ENCODE data around the gene TYW1B.
A peak's percentile ranks its signal among the peaks of the same experiment; 100 is the strongest.
"Not testable (repeated sequence)": the region's sequence is repeated elsewhere in the genome, so short reads cannot be mapped to it uniquely, and the experiment has no call there.

TYW1B gene

DNA sequence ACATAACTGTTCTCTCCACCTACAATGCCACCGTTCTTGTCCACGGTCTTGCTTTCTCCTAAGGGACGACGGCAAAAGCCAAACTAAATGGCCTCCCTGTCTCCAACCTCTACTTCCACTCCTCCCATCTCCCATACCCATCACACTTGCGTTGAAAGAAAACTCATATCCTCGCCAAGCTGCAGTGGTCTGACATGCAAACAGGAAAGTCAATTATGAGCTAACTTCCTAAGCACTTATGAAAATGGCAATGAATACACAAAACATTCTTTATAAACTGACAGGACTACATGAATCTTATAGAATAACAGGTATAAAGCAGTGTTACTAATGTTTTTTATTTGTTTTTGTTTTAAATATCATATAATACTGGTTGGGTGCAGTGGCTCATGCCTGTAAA lies 46.4 kb downstream of the TYW1B start:
- DNase-seq (ENCODE audit: low read depth in 2 of 2) = peak in 1 of 2 donors; percentile 21

DNA sequence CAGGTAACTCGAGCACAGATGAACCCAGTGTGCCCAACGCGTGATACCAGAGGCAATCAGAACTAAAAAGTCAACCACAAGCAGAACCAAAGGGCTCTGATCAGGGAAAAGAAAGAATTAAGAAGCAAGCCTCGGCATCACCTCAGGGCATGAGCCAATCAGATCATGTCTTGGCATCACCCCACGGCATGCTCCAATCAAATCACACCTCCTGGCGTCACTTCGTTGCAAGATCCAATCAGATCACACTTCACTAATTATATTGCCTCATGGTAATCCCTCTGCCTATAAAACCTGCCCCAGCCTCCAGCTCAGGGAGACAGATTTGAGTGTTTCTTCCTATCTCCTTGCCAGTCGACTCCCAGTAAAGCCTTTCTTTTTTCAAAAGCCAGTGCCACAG lies 46.8 kb downstream of the TYW1B start:
- TF ChIP-seq, protein P1, sequence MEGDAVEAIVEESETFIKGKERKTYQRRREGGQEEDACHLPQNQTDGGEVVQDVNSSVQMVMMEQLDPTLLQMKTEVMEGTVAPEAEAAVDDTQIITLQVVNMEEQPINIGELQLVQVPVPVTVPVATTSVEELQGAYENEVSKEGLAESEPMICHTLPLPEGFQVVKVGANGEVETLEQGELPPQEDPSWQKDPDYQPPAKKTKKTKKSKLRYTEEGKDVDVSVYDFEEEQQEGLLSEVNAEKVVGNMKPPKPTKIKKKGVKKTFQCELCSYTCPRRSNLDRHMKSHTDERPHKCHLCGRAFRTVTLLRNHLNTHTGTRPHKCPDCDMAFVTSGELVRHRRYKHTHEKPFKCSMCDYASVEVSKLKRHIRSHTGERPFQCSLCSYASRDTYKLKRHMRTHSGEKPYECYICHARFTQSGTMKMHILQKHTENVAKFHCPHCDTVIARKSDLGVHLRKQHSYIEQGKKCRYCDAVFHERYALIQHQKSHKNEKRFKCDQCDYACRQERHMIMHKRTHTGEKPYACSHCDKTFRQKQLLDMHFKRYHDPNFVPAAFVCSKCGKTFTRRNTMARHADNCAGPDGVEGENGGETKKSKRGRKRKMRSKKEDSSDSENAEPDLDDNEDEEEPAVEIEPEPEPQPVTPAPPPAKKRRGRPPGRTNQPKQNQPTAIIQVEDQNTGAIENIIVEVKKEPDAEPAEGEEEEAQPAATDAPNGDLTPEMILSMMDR (IDR thresholded peaks at IDR 0.05; ENCODE audit: low read depth, low read length) = no peak
- no peak overlapping the region for H3K4me3 ChIP-seq (replicated peaks in 1 of 2; ENCODE audit: low read depth in 2 of 2, low read length in 2 of 2)
- no peak for DNase-seq (ENCODE audit: low read depth in 2 of 2)

More for the DNA sequence above, 46.4 kb downstream of the TYW1B start:
- TF ChIP-seq, protein P1 (IDR thresholded peaks at IDR 0.05; ENCODE audit: low read depth, low read length) = no peak
- H3K4me3 ChIP-seq (replicated peaks in 1 of 2; ENCODE audit: low read depth in 2 of 2, low read length in 2 of 2) = no peak overlapping the region

DNA sequence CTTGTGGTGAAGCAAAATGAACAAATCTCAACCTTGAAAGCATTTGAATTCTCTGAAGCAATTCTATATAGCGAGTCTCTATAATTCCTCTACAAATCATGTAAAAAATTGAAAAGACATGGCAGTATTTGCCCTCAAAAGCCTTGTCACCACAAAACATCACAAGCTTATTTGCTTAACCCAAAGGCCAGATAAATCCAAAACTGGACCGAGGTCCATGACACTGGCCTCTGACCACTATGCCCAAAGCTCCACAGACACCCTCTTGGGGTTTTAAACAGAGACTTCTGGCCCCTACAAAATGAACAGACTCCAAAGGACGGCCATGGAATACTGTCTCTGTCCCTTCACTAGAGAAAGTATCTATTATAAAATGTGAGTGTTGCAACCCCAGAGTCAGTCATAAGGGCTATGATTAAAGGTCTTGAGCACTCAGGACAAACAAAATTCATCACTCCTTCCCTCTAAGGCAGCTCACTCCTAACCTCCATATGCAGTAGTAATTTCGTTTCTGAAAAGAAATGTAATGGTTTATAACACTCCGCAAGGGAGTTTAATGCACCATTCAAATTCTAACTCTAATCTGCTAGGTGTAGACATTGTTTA lies 47.6 kb downstream of the TYW1B start:
- H3K4me3 ChIP-seq (replicated peaks in 1 of 2; ENCODE audit: low read depth in 2 of 2, low read length in 2 of 2) = not testable (repeated sequence)
- DNase-seq (ENCODE audit: low read depth in 2 of 2) = peak in 1 of 2 donors; percentile 11

DNA sequence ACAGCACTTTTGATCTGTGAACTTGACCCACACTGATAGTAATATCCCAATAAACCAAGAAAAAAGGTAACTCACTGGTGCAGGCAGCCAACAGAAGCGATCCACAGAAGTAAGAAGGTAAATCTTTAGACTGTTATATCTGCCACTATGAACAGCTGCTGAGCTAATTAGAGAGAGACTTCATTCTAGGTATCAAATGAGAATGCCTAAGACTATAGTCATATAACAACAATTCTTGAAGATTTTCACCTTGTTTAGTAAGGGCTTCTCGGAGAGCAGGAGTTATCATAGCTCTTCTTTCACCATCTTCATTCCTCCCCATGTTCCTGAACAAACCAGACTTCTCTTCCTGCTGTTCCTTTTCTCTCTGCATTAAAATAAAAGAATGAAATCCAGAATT lies 50.8 kb downstream of the TYW1B start:
- H3K4me3 ChIP-seq (replicated peaks in 1 of 2; ENCODE audit: low read depth in 2 of 2, low read length in 2 of 2); DNase-seq (ENCODE audit: low read depth in 2 of 2): not testable (repeated sequence)

DNA sequence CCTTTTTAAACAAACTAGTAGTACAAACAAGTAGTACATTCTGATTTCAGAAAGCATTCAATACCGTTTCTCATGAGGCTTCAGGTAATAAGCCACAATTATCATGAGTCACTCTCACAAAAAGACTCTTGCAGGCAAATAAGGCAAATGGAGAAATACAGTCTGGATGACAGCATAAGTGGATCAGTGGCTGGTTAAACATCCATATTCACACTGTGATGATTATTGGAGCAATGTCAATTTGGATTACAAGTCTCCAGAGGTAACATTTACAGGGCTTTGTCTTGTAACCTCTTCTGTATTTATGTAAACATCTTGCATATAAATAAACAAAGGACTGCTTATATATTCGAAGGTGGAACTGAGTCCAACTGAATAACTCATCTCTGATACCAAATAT lies 55.4 kb downstream of the TYW1B start:
- H3K4me3 ChIP-seq (replicated peaks in 1 of 2; ENCODE audit: low read depth in 2 of 2, low read length in 2 of 2); DNase-seq (ENCODE audit: low read depth in 2 of 2): not testable (repeated sequence)

DNA sequence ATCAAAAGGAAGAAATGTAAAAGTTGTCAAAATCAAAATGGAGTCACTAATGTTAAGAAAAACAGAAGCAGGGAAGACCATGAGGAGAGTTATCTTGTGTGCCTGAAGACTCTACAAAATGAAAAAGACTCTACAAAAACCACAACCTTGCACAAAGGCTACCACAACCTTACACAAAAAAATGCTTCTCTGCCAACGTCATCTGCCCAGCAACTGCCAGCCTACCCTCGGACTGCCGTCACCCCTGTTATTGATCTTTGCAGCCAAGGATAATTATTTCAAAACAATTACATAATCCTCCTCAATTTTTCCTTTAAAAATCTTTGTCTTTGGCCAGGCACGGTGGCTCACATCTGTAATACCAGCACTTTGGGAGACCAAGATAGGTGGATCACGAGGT lies 61.0 kb downstream of the TYW1B start:
- not testable (repeated sequence) for H3K4me3 ChIP-seq (replicated peaks in 1 of 2; ENCODE audit: low read depth in 2 of 2, low read length in 2 of 2); DNase-seq (ENCODE audit: low read depth in 2 of 2)

DNA sequence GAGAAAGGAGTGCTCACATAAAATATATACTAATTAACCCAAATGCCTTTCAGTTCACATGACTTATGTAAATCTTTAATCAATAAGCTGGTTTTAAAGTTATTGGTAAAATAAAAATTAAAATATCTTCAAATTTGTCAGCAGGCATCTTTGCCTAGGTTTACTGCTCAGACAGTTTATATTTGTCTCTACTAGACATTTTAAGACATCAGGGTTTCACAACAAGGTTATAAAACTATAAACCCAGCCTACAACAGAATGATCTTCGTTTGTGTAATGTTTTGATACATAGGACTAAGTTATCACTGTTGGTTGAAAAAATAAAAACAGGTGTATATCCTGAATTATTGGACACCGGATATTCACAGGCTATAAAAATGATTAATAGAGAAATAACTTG lies 67.4 kb downstream of the TYW1B start:
- no peak overlapping the region for H3K4me3 ChIP-seq (replicated peaks in 1 of 2; ENCODE audit: low read depth in 2 of 2, low read length in 2 of 2)
- DNase-seq (ENCODE audit: low read depth in 2 of 2) = no peak
- TF ChIP-seq, protein P1 (IDR thresholded peaks at IDR 0.05; ENCODE audit: low read depth, low read length) = no peak

DNA sequence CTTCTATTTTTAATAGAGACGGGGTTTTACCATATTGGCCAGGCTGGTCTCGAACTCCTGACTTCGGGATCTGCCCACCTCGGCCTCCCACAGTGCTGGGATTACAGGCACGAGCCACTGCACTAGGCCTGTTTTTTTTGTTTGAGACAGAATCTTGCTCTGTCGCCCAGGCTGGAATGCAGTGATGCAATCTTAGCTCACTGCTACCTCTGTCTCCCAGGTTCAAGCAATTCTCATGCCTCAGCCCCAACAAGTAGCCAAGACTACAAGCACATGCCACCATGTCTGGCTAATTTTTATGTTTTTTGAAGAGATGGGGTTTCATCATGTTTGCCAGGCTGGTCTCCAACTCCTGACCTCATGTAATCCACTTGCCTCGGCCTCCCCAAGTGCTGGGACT lies 73.7 kb downstream of the TYW1B start:
- no peak overlapping the region for H3K4me3 ChIP-seq (replicated peaks in 1 of 2; ENCODE audit: low read depth in 2 of 2, low read length in 2 of 2)
- peak; percentile 30 to 33 for DNase-seq (ENCODE audit: low read depth in 2 of 2)
- TF ChIP-seq, protein P1 (IDR thresholded peaks at IDR 0.05; ENCODE audit: low read depth, low read length) = no peak

DNA sequence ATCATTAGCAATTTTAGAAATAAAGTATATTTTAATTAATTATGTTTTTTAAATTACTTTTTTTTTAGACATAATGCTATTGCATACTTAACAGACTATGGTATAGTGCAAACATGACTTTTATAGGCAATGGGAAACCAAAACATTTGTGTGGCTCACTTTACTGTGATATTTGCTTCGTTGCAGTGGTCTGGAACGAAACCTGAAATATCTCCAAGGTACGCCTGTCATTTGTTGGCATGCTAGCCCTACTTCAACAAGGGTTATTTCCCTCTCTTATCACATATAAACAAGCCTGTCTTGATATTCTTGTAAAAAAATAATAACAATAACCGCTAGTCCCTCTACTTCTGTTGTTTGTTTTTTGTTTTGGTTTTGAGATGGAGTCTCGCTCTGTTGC lies 74.2 kb downstream of the TYW1B start:
- TF ChIP-seq, protein P1 (IDR thresholded peaks at IDR 0.05; ENCODE audit: low read depth, low read length) = no peak
- no peak for DNase-seq (ENCODE audit: low read depth in 2 of 2)
- H3K4me3 ChIP-seq (replicated peaks in 1 of 2; ENCODE audit: low read depth in 2 of 2, low read length in 2 of 2) = no peak overlapping the region

DNA sequence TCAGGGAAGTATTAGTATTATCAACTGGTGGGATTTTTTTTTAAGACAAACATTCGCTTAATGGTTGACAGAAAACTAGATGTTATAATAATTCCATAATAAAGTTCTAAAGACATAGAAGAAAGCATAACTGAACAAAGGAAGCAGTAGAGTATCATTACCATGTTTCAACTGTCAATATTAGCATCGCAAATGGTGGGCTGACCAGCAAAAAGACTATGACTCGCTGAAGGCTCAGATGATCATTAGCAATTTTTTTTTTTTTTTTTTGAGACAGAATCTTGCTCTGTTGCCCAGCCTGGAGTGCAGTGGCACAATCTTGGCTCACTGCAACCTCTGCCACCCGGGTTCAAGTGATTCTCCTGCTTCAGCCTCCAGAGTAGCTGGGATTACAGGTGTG lies 74.8 kb downstream of the TYW1B start:
- not testable (repeated sequence) for DNase-seq (ENCODE audit: low read depth in 2 of 2); H3K4me3 ChIP-seq (replicated peaks in 1 of 2; ENCODE audit: low read depth in 2 of 2, low read length in 2 of 2)
